ENCODE measurements around the gene YIF1B.
A peak's percentile ranks its signal among the peaks of the same experiment; 100 is the strongest.
"Not testable (repeated sequence)": the region's sequence is repeated elsewhere in the genome, so short reads cannot be mapped to it uniquely, and the experiment has no call there.

YIF1B gene

DNA sequence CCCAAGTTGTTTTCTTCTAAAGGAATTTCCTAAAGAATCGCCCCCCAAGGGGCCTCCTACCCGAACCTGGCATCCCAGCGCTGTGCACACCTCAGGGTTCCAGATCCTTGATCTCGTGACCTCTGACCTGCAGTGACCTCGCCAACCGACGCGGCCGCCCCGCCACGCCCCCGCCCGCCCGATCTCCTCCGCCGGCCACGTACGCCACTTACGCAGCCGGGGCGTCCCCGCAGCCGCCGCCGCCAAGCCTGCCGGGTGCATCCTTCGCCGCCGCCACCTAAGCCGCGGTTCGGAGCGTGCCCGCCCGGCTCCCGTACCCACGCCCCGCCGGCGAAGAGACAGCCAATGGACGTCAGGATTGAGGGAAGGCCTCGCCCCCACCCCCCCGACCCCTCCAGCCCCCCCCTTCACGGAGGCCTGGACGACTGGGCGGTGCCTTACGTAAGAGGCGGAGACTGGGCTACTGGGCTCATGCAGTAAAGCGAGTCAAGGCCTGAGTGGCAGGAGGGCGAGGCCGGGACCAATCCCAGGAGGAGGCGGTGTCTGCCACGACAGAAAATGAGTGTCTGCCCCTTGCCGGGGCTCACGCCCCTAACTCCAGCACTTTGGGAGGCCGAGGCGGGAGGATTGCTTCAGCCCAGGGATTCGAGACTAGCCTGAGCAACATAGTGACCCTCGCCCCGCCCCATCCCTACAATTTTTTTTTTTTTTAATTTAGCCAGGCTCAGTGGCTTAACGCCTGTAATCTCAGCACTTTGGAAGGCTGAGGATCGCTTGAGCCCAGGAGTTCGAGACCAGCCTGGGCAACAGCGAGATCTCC lies at the start of gene YIF1B:
Gene YIF1B, minus strand, starts transcription at position 291 of the 820 bp plus-strand sequence. Its CDS starts 30 bp downstream, at position 261.
- peak; percentile 96 for DNase-seq

DNA sequence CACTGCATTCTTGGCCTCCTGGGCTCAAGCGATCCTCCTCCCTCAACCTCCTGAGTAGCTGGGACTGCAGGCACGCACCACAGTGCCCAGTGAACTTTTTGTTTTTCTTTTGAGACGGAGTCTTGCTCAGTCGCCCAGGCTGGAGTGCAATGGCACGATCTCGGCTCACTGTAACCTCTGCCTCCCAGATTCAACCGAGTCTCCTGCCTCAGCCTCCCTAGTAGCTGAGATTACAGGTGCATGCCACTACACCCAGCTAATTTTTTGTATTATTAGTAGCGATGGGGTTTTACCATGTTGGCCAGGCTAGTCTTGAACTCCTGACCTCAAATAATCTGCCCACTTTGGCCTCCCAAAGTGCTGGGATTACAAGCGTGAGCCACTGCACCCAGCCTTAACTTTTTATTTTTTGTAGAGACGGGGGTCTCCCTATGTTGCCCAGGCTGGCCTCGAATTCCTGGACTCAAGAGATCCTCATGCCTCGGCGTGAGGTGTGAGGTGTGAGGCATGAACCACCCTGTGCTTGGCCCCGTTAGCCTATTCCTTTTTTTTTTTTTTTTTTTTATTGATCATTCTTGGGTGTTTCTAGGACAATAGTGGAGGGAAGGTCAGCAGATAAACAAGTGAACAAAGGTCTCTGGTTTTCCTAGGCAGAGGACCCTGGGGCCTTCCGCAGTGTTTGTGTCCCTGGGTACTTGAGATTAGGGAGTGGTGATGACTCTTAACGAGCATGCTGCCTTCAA lies 47.4 kb upstream of the YIF1B start:
- not testable (repeated sequence) for DNase-seq

- DNase-seq: peak; percentile 67
Measured at GRCh38 chr19:38362076-38362945, 46.6 kb upstream of the YIF1B start.

DNA sequence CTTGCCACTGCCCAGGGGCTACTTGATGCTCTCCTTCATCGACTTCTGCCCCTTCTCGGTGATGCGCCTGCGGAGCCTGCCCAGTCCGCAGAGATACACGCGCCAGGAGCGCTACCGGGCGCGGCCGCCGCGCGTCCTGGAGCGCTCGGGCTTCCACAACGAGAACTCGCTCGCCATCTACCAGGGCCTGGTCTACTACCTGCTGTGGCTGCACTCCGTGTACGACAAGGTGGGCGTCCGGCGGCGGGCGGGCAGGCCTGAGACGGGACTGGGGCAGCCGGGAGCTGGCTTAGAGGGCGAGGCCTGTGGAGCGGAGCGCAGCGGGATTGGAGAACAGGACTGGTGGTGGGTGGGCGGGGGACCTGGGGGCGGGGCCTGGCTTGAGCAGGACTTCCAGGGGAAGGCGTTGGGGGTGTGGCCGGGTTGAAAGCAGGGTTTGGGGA lies 45.9 kb upstream of the YIF1B start:
- DNase-seq: peak; percentile 83

DNA sequence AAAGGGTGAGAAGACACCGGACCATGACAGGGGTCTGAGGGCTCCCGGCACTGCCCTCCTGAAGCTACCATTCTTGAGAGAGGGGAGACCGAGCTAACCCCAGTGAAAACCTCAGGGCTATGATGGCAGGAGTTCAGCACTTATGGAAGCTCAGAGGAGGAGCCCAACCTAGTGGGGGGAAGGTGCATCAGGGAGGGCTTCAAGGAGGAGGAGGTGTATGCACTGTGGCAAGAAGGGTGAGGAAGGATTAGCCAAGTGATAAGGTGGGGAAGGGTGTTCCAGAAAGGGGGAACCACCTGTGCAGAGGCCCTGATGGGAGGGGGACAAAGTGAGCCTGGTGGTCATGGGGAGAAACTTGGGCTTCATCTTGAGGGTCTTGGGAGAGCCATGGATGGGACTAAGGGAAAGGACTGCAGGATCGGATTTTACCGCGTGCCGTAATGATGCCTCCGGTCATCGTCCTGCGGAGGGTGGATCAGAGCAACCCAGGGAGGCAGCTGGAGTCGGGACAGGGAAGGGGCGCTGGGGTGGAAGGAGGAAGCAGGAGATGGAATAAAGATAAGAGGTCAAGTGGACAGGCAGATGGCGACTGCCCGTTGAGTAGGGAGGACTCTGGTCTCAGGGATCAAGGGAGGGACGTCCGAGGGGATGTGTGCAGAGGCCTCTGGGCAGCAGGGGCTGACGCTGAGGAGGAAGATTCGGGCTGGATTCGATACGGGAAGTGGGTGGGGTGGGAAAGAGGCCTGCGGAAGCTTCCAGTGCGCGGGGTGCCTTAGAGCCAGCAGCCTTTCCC lies 45.3 kb upstream of the YIF1B start:
- DNase-seq: no peak

DNA sequence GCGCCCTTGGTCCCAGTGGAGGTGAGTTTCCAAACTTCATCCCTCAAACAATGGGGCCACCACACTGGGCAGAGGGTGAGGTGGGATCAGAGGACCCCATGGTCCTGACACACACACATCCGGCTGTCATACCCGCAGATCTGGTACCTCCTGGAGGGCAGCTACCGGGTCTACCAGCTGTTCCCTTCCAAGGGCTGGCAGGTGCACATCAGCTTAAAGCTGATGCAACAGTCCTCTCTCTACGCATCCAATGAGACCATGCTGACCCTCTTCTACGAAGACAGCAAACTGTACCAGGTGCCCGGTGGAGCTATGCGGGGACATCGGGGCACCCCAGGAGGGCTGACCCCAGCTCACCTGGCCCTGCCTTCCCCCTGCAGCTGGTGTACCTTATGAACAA lies 44.6 kb upstream of the YIF1B start:
- no peak for DNase-seq

GRCh38 chr19:38359242-38360021 lies 43.7 kb upstream of the YIF1B start:
- DNase-seq: no peak

GRCh38 chr19:38358071-38358470 lies 42.3 kb upstream of the YIF1B start:
- DNase-seq: no peak

DNA sequence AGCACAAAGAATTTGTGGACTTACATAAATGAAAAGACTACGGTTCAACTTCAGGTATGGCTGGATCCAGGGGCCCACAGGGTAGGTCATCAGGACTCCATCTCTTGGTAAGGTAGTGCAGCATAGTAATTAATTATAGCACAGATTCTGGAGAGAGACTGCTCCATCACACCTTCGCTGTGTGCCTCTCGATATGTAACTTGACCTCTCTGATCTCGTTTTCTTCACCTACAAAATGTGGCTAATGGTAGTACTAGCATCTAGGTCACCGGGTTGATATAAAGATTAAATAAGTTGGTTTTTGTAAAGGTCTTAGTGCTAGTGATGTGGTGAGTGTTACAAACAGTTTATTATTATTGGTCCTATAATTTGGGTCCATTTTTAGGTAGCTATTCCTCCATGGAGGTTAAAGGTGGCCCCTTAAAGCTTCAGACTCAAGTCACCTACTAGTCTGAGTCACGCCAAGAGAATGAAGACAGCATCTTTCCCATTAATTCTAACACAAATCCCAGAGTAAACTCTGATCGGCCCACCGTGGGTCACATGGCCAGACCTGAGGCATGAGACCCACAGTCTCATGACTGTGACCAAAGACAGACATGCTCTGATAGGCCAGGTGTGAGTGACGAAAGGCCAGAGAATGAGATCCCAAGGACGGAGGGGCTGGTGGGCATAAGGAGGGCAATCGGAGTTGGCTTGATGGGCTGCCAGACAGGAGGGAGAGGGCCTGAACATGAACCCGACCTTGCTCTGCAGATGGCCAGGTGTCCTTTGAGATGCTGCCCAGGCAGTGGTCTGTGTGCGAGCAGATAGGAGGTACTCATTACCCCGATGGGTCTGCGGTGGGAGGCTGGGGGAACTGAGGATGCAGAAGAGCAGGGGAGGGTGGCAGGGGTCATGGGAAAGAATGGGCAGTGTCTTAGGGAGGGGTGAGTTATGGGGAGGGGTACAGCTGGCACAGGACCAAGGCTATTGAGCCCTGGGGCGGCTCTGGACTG lies 40.3 kb upstream of the YIF1B start:
- DNase-seq: no peak

DNA sequence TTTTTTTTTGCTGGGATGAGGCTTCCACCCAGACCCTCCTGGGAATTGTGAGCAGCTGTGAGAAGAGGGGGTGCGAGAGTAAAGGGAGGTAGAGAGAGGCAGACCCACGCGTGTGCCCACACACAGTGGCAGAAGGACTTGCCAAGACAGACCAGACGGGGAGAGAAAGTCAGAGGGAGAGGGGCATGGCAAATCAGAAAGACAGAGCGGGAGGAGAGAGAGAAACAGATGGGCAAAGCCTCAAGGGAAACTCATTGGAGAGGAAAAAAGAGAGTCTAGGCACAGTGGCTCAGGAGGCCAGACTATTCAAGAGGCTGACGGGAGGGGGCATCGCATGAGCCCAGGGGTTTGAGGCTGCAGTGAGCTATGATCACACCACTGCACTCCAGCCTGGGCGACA lies 36.9 kb upstream of the YIF1B start:
- DNase-seq: peak; percentile 87

DNA sequence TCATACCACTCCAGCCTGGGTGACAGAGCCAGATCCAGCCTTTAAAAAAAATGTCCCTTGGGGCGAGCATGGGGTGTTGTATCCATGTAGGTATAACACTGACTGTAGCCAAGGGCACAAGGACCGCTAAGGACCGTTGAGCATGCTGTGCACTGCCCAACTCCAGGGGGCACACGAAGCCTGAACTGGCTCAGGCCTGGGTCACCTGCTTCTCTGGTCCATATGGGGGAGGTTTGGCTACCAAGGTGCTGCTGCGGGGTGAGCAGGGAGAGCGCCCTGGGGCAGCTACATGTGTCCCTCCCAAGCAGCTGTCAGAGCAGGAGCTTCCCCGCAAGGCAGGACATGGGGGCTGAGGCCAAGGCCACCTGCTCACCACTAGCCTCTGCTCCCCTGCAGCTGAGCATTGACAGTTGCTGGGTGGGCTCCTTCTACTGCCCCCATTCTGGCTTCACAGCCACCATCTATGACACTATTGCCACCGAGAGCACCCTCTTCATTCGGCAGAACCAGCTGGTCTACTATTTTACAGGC lies 36.2 kb upstream of the YIF1B start:
- no peak for DNase-seq

- DNase-seq: no peak
Measured at GRCh38 chr19:38350883-38351282, 35.1 kb upstream of the YIF1B start.

- DNase-seq: no peak
Measured at GRCh38 chr19:38346837-38347236, 31.1 kb upstream of the YIF1B start.

GRCh38 chr19:38340927-38341326 lies 25.2 kb upstream of the YIF1B start:
- no peak for DNase-seq

- not testable (repeated sequence) for DNase-seq
Measured at GRCh38 chr19:38339011-38339410, 23.3 kb upstream of the YIF1B start.

DNA sequence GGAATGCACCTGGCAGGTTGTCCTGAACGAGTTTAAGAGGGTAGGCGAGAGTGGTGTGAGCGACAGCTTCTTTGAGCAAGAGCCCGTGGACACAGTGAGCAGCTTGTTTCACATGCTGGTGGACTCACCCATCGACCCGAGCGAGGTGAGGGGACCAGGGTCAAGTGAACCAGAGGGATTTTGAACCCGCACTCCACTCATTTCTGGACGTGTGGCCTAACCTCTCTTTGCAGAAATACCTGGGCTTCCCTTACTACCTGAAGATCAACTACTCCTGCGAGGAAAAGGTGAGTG lies 21.6 kb upstream of the YIF1B start:
- DNase-seq: no peak

GRCh38 chr19:38336638-38337359 lies 21.1 kb upstream of the YIF1B start:
- peak; percentile 69 for DNase-seq

- DNase-seq: peak; percentile 95
Measured at GRCh38 chr19:38335949-38336637, 20.3 kb upstream of the YIF1B start.

DNA sequence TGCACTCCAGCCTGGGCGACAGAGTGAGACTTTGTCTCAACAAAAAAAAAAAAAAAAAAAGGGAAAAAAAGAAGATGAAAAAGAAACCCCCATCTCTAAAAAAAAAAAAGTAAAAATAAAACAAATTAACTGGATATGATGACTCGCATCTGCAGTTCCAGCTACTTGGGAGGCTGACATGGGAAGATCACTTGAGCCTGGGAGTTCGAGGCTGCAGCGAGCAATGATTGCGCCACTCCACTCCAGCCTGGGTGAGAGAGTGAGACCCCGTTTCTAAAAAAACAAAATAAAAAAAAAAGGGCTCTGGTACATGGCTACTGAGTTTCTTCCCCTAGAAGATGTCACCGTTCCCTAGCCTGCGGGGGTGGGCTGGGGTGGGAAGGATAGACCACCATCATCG lies 17.5 kb upstream of the YIF1B start:
- DNase-seq: no peak
